ENCODE data around the gene CERS2. TPM values are rescaled to one million over a fixed set of nuclear protein-coding genes. Genes with fewer than 3 reads are reported as not detected.

Gene CERS2
- total and polyA plus RNA-seq, 7 donors = 29.8 to 61.0 (median 46.0) TPM

DNA sequence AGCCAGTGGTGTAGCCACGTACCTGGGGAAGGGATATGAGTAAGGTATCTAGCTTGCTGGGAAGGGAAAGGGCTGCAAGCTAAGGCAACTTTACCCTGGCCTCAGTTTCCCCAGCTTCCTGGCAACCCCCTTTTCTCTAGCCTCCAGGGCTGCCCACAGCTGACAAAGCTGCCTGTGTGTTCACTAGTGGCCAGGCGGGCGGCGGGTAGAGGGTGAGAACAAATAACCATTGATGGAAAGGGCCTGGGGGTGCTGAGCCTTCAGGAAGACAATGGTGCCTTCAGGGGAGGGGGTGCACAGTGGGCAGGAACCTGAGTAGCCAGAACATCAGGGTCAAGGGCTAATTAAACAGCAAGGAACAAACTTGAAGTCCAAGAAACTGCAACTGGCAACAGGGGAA, 6.1 kb downstream of the CERS2 start:
- intact Hi-C loops (cut with DNase I) = no loop called here
- peaks cover 35% of the 10 kb centered on the region for H3K4me1 ChIP-seq
- 90 to 95% (median 94%) methylated on average over 4 of the region's 4 CpGs for WGBS, 3 donors

DNA sequence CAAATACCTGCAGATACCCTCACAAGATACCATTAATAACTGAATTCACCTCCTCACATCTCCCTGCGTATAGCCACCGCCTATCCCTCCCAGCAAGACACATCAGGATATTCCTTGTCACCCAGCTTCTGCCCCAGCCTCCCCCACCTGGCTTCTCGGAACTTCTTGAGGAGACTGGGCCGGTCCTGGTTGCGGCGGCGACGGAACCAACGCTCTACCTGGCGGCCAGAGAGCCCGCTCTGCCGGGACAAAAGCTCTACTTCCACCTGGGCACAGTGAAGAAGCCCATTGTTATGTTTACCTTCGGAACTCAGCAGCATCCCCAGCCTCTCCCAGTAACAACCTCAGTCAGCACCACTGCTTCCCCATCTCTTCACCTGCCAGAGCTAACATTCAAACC, 6.7 kb downstream of the CERS2 start:
- no peaks in the 10 kb centered on the region for H3K9me3 ChIP-seq
- peaks cover 9 to 63% of the 10 kb centered on the region in 2 donors for H3K36me3 ChIP-seq (ENCODE audit: insufficient read depth in 1 of 2, low read depth in 1 of 2)
- H3K27ac ChIP-seq = no peak overlapping the region
- H3K4me1 ChIP-seq = peaks cover 29% of the 10 kb centered on the region
- intact Hi-C loops (cut with DNase I) = no loop called here
- no peak for ATAC-seq
- TF ChIP-seq CTCF (IDR thresholded peaks at IDR 0.05) = no peak
- H3K4me3 ChIP-seq = no peak overlapping the region
- WGBS, 3 donors = 95 to 97% (median 97%) methylated on average over 13 of the region's 13 CpGs
- H3K27me3 ChIP-seq (ENCODE audit: insufficient read depth in 3 of 3, low read length in 2 of 3) = no peaks in the 10 kb centered on the region
- DNase-seq = no peak

More for the DNA sequence above, 6.1 kb downstream of the CERS2 start:
- TF ChIP-seq CTCF (IDR thresholded peaks at IDR 0.05) = no peak
- Histone ChIP-seq H3K27ac (no peak overlapping the region), H3K9me3 (no peaks in the 10 kb centered on the region), H3K27me3 (ENCODE audit: insufficient read depth in 3 of 3, low read length in 2 of 3) (no peaks in the 10 kb centered on the region), H3K36me3 (ENCODE audit: insufficient read depth in 1 of 2, low read depth in 1 of 2) (peaks cover 9 to 57% of the 10 kb centered on the region in 2 donors), H3K4me3 (no peak overlapping the region)
- DNase-seq = no peak
- ATAC-seq = no peak

DNA sequence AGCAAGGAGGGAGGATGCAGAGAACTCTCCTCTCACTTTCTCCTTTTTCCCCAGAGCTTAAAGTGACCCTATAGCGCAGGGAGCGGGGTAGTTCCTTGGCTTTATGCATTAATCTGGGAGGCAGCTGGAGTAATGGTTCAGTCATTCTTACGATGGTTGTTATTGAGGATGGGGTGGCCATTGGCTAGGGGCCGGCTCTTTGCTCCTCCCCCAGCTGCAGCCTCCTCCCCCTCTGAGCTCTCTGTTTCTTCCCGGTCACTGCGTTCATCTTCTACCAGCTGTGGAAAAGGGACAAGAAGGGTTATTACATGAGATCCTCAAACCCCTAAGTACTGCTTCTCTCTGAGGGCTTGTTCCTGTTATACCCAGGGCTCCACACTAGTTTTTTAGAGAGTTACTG, 8.6 kb downstream of the CERS2 start:
- Histone ChIP-seq H3K4me3 (no peak overlapping the region), H3K9me3 (no peaks in the 10 kb centered on the region), H3K27me3 (ENCODE audit: insufficient read depth in 3 of 3, low read length in 2 of 3) (no peaks in the 10 kb centered on the region), H3K36me3 (ENCODE audit: insufficient read depth in 1 of 2, low read depth in 1 of 2) (peaks cover 10 to 82% of the 10 kb centered on the region in 2 donors), H3K27ac (no peak overlapping the region), H3K4me1 (peaks cover 11% of the 10 kb centered on the region)
- ATAC-seq = no peak
- DNase-seq = no peak
- intact Hi-C loops (cut with DNase I) = no loop called here
- no peak for TF ChIP-seq CTCF (IDR thresholded peaks at IDR 0.05)
- 62 to 77% (median 66%) methylated on average over 6 of the region's 6 CpGs for WGBS, 3 donors

GRCh38 chr1:150965605-150966004, 9.0 kb downstream of the CERS2 start:
- no peak overlapping the region for H3K4me3 ChIP-seq
- ATAC-seq (no peak), DNase-seq (no peak)
- H3K27me3 ChIP-seq (ENCODE audit: insufficient read depth in 3 of 3, low read length in 2 of 3) = no peaks in the 10 kb centered on the region
- WGBS, 3 donors = 85 to 90% (median 89%) methylated on average over 4 of the region's 4 CpGs
- no peaks in the 10 kb centered on the region for H3K9me3 ChIP-seq
- H3K4me1 ChIP-seq = peaks cover 7% of the 10 kb centered on the region
- TF ChIP-seq CTCF (IDR thresholded peaks at IDR 0.05) = no peak
- H3K27ac ChIP-seq = no peak overlapping the region
- intact Hi-C loops (cut with DNase I) = no loop called here
- peaks cover 13 to 86% of the 10 kb centered on the region in 2 donors for H3K36me3 ChIP-seq (ENCODE audit: insufficient read depth in 1 of 2, low read depth in 1 of 2)

- H3K36me3 ChIP-seq (ENCODE audit: insufficient read depth in 1 of 2, low read depth in 1 of 2) = peaks cover 19 to 100% of the 10 kb centered on the region in 2 donors
- H3K27ac ChIP-seq = no peak overlapping the region
- no peaks in the 10 kb centered on the region for H3K4me1 ChIP-seq
- intact Hi-C loops (cut with DNase I) = no loop called here
- H3K27me3 ChIP-seq (ENCODE audit: insufficient read depth in 3 of 3, low read length in 2 of 3) = no peaks in the 10 kb centered on the region
- no peaks in the 10 kb centered on the region for H3K9me3 ChIP-seq
- ATAC-seq = no peak
- no peak overlapping the region for H3K4me3 ChIP-seq
- TF ChIP-seq CTCF (IDR thresholded peaks at IDR 0.05) = no peak
- 69 to 78% (median 72%) methylated on average over 5 of the region's 5 CpGs for WGBS, 3 donors
- DNase-seq = no peak
These were observed 10.5 kb downstream of the CERS2 start for GRCh38 chr1:150964164-150964489.
